ENCODE results near the gene MPO.

The MPO gene

DNA sequence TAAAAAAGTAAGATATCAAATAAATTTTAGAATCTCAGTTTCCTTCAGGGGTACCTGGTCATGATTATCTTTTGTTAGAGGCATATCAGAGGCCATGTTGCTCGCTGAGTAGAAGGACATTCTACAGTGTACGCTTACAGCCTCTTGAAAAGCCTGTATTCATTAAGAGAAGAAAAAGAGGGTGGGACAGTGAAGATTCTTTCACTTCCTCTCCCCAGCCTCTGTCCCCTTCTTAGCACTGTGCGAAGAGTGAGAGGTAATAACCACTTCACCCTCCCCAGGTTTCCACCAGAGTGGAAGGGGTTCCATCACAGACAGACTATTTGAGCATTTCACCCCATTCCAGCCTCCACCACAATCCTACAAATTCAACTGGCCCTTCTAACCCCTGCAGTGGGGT is 47.2 kb downstream of the MPO start:
- DNase-seq (ENCODE audit: low read depth in 1 of 2, low spot score in 1 of 2), result no peak

DNA sequence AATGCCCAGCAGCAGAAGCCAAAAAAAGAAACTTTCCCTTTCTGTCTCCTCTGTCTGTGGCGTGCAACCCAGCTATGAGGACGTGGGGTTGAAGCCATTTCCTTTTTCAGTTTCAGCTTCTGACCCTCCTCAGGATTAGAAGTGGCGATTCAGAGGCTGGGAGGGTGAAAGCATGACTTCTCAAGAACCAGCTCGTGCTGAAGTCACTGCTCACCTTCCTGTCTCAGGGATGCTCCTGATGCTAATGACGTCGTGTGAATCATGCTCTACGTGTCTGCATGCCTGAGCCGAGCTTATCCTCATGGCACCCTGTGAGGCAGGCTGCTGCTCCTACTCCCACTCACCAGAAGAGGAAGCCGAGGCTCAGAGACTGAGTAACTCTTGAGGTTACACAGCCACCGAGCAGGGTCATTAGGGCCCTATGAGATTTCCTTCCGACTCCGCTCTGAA is 48.0 kb downstream of the MPO start:
- no peak for DNase-seq (ENCODE audit: low read depth in 1 of 2, low spot score in 1 of 2)

DNA sequence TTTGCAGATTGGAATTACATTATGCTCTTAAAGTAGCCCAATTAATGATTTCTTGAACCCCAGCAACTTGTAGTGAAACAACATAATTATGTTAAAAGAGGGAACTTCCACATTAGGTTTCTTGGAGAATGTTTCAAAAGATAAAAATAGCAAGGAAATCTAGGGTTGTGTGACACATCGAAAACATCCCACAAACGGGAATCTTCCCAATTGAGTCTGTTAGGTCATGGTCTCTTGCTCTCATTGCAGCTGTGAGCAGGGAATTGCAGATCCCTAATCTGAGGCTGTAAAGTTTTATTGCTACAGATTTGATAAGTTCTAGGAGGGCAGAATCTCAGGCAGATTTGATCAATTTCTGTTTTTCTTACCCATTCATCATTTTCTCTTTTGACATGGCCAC is 49.1 kb downstream of the MPO start:
- DNase-seq (ENCODE audit: low read depth in 1 of 2, low spot score in 1 of 2), result no peak

DNA sequence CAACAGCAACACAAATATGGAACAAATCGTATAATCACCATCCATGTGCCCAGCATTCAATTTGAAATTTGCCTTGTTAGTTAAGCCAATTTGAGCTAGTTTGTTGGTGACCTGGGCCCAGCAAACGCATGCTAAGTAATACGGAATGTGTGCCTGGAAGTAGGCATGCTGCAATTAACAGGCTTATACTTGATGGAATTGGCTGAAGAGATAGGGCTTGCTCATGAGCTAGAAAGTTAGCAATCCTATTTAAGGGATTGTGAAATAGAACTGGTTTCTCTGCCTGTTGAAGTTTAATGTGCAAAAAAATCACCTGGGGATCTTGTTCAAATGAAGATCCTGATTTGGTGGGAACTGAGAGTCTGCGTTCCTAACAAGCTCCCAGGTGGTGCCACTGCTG is 50.9 kb downstream of the MPO start:
- DNase-seq (ENCODE audit: low read depth in 1 of 2, low spot score in 1 of 2), result no peak

DNA sequence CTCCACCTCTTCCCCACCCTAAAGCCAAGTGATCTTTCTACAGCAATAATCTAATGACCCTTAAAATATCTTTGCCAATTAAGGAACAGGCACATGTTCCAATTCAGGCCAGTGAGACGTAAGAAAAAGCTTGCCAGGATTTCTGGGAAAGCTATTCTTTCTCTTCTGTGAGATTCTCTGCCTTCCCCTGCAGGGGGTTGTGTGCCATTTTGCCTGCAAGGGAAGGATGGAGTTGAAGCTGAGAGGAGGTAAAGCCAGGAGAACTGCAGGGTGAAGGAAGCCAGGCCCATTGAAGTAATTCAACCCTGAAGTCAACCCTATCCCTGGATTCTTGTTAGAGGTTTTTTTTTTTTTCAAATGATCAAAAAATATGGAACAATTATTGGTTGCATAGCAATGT is 51.4 kb downstream of the MPO start:
- no peak for DNase-seq (ENCODE audit: low read depth in 1 of 2, low spot score in 1 of 2)

DNA sequence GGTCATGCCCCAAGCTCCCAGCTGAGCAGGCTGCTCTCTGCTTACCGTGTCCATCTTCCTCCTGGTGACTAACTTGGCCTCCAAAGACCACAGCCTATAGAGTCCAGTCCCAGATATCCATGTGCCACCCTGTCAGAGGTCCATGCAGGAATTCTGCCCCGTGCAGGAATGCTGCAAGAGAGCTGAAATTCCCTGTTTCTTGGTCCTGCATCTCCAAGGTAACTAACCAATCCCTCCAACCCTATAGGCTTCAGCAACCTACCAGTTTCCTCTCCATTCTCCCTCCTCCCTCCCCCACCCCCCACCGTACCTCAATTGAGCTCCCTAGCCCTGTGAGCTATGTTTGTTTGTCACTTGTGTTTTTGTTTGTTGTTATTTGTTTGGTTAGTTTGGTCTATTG is 52.1 kb downstream of the MPO start:
- DNase-seq (ENCODE audit: low read depth in 1 of 2, low spot score in 1 of 2), result no peak

DNA sequence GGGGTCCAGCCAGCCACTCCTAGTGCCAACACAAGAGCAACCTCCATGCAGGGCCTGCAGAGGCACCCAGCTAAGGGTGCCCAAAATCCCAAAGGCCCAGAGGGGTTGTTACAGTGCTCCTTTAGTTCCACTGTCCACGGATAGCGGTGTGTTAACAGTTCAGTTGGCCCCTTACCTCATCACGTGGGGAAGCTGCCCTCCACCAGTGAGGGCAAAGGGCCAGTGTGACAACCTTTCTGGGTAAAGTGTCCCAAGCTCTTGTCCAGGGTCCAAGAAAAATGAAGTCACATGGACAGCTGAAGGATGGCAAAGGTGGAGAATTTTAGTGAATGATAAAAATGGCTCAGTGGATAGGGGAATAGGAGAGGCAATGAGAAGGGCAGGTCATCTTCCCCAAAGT is 53.0 kb downstream of the MPO start:
- no peak for DNase-seq (ENCODE audit: low read depth in 1 of 2, low spot score in 1 of 2)

DNA sequence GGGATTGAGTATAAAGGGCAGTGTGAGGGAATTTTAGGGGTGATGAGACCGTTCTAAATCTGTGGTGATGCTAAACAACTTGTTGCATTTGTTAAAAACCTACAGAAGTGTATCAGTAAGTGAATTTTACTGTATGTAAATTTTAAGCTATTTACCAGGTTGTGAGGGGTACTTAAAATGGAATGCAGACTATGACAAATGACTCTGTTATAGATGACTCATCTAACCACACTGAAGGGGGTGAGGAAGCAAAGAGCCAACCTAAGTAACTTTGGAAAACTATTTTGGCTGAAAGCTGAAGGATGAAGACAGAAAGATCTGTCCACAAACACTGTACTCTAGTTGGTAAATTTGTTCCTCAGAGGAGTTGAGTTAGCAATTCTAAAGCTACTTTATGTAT is 56.4 kb downstream of the MPO start:
- no peak for DNase-seq (ENCODE audit: low read depth in 1 of 2, low spot score in 1 of 2)
